ENCODE data around the gene FBXO10. TPM values are rescaled to one million over a fixed set of nuclear protein-coding genes. Genes with fewer than 3 reads are reported as not detected.

The FBXO10 gene
- total and polyA plus RNA-seq, 2 of the 4 experiments (the other 2 are of a cell fraction): 6.6 to 6.7 TPM

- dilution Hi-C loops (cut with HindIII; ENCODE audit: low sequenced_read_pairs, unreplicated experiment): no loop called here
- H2AK5ac ChIP-seq (ENCODE audit: low read depth, low read length): no peak overlapping the region
Observed at GRCh38 chr9:37542488-37542887, 33.7 kb downstream of the FBXO10 start.

More at GRCh38 chr9:37542488-37542887, 33.7 kb downstream of the FBXO10 start:
- Histone ChIP-seq H3K9ac (ENCODE audit: low read depth, low read length) (no peak overlapping the region), H4K5ac (ENCODE audit: low read depth, low read length) (no peak overlapping the region), H3K27me3 (ENCODE audit: control insufficient read depth, insufficient read depth, low read length) (no peaks in the 10 kb centered on the region), H3K9me3 (ENCODE audit: control insufficient read depth, insufficient read depth, low read length) (no peaks in the 10 kb centered on the region), H2AFZ (replicated peaks; ENCODE audit: low read length, poor library complexity) (no peak overlapping the region), H3K23ac (ENCODE audit: low read depth, low read length) (no peak overlapping the region), H3K4me3 (ENCODE audit: insufficient read depth, low read depth, low read length) (no peak overlapping the region), H3K4me2 (ENCODE audit: low read depth, low read length) (no peak overlapping the region), H2BK5ac (ENCODE audit: low read depth, low read length, poor library complexity, severe bottlenecking) (no peak overlapping the region), H2BK120ac (ENCODE audit: low read depth, low read length) (no peak overlapping the region), H3K9me1 (ENCODE audit: insufficient read depth, low read length) (no peaks in the 10 kb centered on the region), H3K79me1 (ENCODE audit: low read depth in 1 of 2, low read length in 2 of 2) (peaks cover 0 to 7% of the 10 kb centered on the region in 2 experiments; a peak in 2 of 4 replicates), H3K14ac (replicated peaks; ENCODE audit: low read depth, low read length) (no peak overlapping the region), H2BK15ac (ENCODE audit: low read depth, low read length) (no peak overlapping the region), H4K20me1 (ENCODE audit: insufficient read depth, low read length) (no peaks in the 10 kb centered on the region), H2BK20ac (ENCODE audit: low read depth, low read length) (no peak overlapping the region), H3K27ac (ENCODE audit: insufficient read depth, low read length) (no peak overlapping the region), H2AK9ac (replicated peaks; ENCODE audit: low read depth, low read length, poor library complexity) (no peak overlapping the region), H3K4ac (ENCODE audit: low read depth, low read length) (no peak overlapping the region), H4K8ac (ENCODE audit: low read depth in 2 of 2, low read length in 2 of 2) (no peak overlapping the region), H4K91ac (ENCODE audit: insufficient read depth, low read depth, low read length) (no peak overlapping the region), H3K4me1 (ENCODE audit: control insufficient read depth, insufficient read depth, low read length) (no peaks in the 10 kb centered on the region), H3K18ac (ENCODE audit: low read depth, low read length) (no peak overlapping the region), H3K56ac (ENCODE audit: extremely low read depth, insufficient read depth, low read length) (no peak overlapping the region), H3K36me3 (ENCODE audit: control insufficient read depth, insufficient read depth, low read length) (peaks cover 18% of the 10 kb centered on the region)
- no peak for TF ChIP-seq USF2 (IDR thresholded peaks at IDR 0.05; ENCODE audit: low read depth, low read length)
- no peak for TF ChIP-seq RFX5 (IDR thresholded peaks at IDR 0.05; ENCODE audit: low read depth, low read length)
- TF ChIP-seq ELK1 (IDR thresholded peaks at IDR 0.05; ENCODE audit: borderline replicate concordance, low read depth, low read length): no peak
- in situ Hi-C loops (cut with MboI; ENCODE audit: low sequenced_read_pairs): no loop called here
- ChIA-PET CTCF (no interaction called here), POLR2A (ENCODE audit: unreplicated experiment) (no interaction called here)
- 83% methylated on average over 1 of the region's 6 CpGs; no CpG with 5 or more reads in 1 of the 2 experiments for WGBS, 2 experiments (ENCODE audit: extremely low coverage in 2 of 2, insufficient read length in 1 of 2)
- DNase-seq: no peak
- no peak for ATAC-seq (ENCODE audit: low read depth)
- intact Hi-C loops (cut with micrococcal nuclease): no loop called here
- BruUV-seq (replicated peaks): no TSS peak

Data from IMR-90 (cell line).